GM12878 (cell line): ENCODE data around the gene PSORS1C1.

Experiments used
- ATF3 ChIP-seq: IDR thresholded peaks from 2 replicates; pipeline ENCODE4 v1.6.1; 2011; ENCODE audit warnings: low read depth, mild to moderate bottlenecking, low read length, moderate library complexity, borderline replicate concordance; ENCODE audit errors: extremely low read depth
- CHD4 ChIP-seq: fragments of 200-600 bp; sonication (generic); IDR thresholded peaks from 2 replicates; pipeline ENCODE4 v1.6.1; 2016; ENCODE audit warnings: mild to moderate bottlenecking
- CTCF ChIP-seq, 3 experiments: IDR thresholded peaks in 2 of 3; conservative IDR thresholded peaks in 1 of 3; 2 replicates each; pipeline ENCODE4 v1.5.1; 2011; ENCODE audit warnings: low read depth in 3 of 3, low read length in 3 of 3, mild to moderate bottlenecking in 3 of 3, control low read depth in 2 of 3, moderate library complexity in 2 of 3, inconsistent platforms in 1 of 3, mixed read lengths in 1 of 3; ENCODE audit not compliant: control insufficient read depth in 2 of 3, insufficient read depth in 1 of 3; ENCODE audit errors: extremely low read depth in 1 of 3
- E2F4 ChIP-seq: IDR thresholded peaks from 2 replicates; pipeline ENCODE4 v1.6.1; 2012; ENCODE audit warnings: low read depth, low read length, improper control_type of control experiment
- EP300 ChIP-seq, 2 experiments: fragments of 150-350 bp in 1 of 2; IDR thresholded peaks; 2 replicates each; pipeline ENCODE4 v1.6.1; 2011 to 2012; ENCODE audit warnings: low read depth in 2 of 2, low read length in 2 of 2, borderline replicate concordance in 1 of 2, improper control_type of control experiment in 1 of 2, inconsistent platforms in 1 of 2; ENCODE audit not compliant: control insufficient read depth in 1 of 2
- MXI1 ChIP-seq: fragments of 150-350 bp; IDR thresholded peaks from 2 replicates; pipeline ENCODE4 v1.6.1; 2011; ENCODE audit warnings: low read depth, mild to moderate bottlenecking, inconsistent platforms, low read length, improper control_type of control experiment
- SP1 ChIP-seq: IDR thresholded peaks from one replicate; pipeline ENCODE4 v1.6.1; 2011; ENCODE audit warnings: low read depth, low read length
- USF1 ChIP-seq: IDR thresholded peaks from 2 replicates; pipeline ENCODE4 v1.6.1; 2011; ENCODE audit warnings: borderline replicate concordance, low read depth, mild to moderate bottlenecking, moderate library complexity, mixed read lengths, low read length; ENCODE audit not compliant: insufficient read depth; ENCODE audit errors: extremely low read length

- TF ChIP-seq SP1, result no peak
- TF ChIP-seq CHD4, result no peak
- no peak for TF ChIP-seq ATF3
- no peak for TF ChIP-seq EP300 (IDR thresholded peaks at IDR 0.05; ENCODE audit: borderline replicate concordance in 1 of 2, control insufficient read depth in 1 of 2, low read depth in 2 of 2, low read length in 2 of 2)
- TF ChIP-seq USF1, result no peak
- no peak for TF ChIP-seq MXI1
- no peak for TF ChIP-seq CTCF (IDR thresholded peaks at IDR 0.05 in 2 of 3, conservative IDR thresholded peaks at IDR 0.05 in 1 of 3; ENCODE audit: control insufficient read depth in 2 of 3, extremely low read depth in 1 of 3, insufficient read depth in 1 of 3, low read depth in 3 of 3, low read length in 3 of 3)
- no peak for TF ChIP-seq E2F4
Observed at GRCh38 chr6:31135710-31136109, 21.1 kb downstream of the PSORS1C1 start.
